ENCODE measurements around the gene DIP2A.

- TF ChIP-seq CTCF (conservative IDR thresholded peaks at IDR 0.05) (no peak), ZFX (IDR thresholded peaks at IDR 0.05) (no peak)
Observed at GRCh38 chr21:46542588-46543124, 84.0 kb downstream of the DIP2A start.

Measured in C4-2B (cell line).